ENCODE data around the gene ST7.

DNA sequence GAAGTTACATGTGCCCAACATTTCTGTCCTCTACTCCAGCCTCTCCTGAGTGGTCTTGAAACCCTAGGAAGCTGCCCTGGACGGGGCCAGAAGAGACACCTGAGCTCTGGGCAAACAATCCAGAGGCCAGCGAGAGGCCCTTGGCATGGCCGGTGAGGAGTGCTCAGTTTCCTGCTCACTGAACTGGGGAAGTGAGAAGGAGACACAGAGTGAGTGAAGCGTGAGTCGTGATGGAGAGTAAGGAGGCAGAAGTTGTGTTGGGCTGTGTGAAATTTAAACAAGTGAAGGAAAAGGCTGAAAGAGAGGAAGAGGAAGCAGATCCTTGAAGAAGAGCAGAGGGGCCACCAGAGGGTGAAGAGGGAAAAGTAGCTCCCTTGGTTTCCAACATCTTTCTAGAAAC lies 296.4 kb downstream of the ST7 start:
- TF ChIP-seq, protein P1, sequence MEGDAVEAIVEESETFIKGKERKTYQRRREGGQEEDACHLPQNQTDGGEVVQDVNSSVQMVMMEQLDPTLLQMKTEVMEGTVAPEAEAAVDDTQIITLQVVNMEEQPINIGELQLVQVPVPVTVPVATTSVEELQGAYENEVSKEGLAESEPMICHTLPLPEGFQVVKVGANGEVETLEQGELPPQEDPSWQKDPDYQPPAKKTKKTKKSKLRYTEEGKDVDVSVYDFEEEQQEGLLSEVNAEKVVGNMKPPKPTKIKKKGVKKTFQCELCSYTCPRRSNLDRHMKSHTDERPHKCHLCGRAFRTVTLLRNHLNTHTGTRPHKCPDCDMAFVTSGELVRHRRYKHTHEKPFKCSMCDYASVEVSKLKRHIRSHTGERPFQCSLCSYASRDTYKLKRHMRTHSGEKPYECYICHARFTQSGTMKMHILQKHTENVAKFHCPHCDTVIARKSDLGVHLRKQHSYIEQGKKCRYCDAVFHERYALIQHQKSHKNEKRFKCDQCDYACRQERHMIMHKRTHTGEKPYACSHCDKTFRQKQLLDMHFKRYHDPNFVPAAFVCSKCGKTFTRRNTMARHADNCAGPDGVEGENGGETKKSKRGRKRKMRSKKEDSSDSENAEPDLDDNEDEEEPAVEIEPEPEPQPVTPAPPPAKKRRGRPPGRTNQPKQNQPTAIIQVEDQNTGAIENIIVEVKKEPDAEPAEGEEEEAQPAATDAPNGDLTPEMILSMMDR (IDR thresholded peaks at IDR 0.05; ENCODE audit: insufficient read depth, low read depth, low read length), result no peak
- TF ChIP-seq EZH2 (IDR thresholded peaks at IDR 0.05; ENCODE audit: insufficient read depth, low read length), result no peak
